SK-N-SH (cell line): ENCODE data around the gene SLC25A41. TPM values are rescaled to one million over a fixed set of nuclear protein-coding genes. Genes with fewer than 3 reads are reported as not detected.

Source experiments
- CTCF ChIA-PET: fragments of 300-600, 350-600 bp; formaldehyde crosslinking; extraction: SDS; loops from one replicate; lab custom pipeline; 2021; lab: Yijun Ruan, JAX
- POLR2A ChIA-PET: fragments of 350-600 bp; sonication (Branson Sonifier 250); formaldehyde crosslinking; extraction: SDS; loops from one replicate; lab custom pipeline; 2020; ENCODE audit warnings: antibody characterized with exemption, inconsistent platforms; lab: Yijun Ruan, JAX
- DNase-seq: peaks from one replicate; pipeline ENCODE4 v3.0.0; 2012
- H2AFZ ChIP-seq: fragments of 200-600 bp; sonication (generic); 2 replicates; pipeline ENCODE4 v1.8.1; 2016; ENCODE audit warnings: antibody characterized with exemption, mild to moderate bottlenecking, low read depth
- H3F3A ChIP-seq: fragments of 200-600 bp; sonication (generic); replicated peaks from 2 replicates; pipeline ENCODE3; 2016; ENCODE audit warnings: antibody characterized with exemption, mild to moderate bottlenecking; ENCODE audit not compliant: insufficient read depth
- H3K27ac ChIP-seq, 2 experiments: fragments of 200-500 bp in 1 of 2; fragments of 200-600 bp in 1 of 2; sonication (Bioruptor generic) in 1 of 2; sonication (generic), shearing (Covaris generic) in 1 of 2; 2 replicates each; pipeline versions ENCODE4 v1.5.1 to v1.6.1; 2014 to 2016; ENCODE audit warnings: low read depth in 2 of 2, inconsistent platforms in 1 of 2, low read length in 1 of 2, mild to moderate bottlenecking in 1 of 2, mixed read lengths in 1 of 2
- H3K27me3 ChIP-seq: fragments of 200-600 bp; sonication (generic), shearing (Covaris generic); 2 replicates; pipeline ENCODE4 v1.6.1; 2016; ENCODE audit warnings: mixed run types; ENCODE audit not compliant: insufficient read depth
- H3K36me3 ChIP-seq, 2 experiments: fragments of 200-500 bp in 1 of 2; fragments of 200-600 bp in 1 of 2; sonication (Bioruptor generic) in 1 of 2; sonication (generic) in 1 of 2; replicated peaks in 1 of 2; 2 replicates each; pipeline versions ENCODE3 to v1.5.1; 2014 to 2016; ENCODE audit warnings: low read length in 1 of 2, mild to moderate bottlenecking in 1 of 2; ENCODE audit not compliant: insufficient read depth in 2 of 2, control insufficient read depth in 1 of 2
- H3K4me1 ChIP-seq, 2 experiments: fragments of 200-500 bp in 1 of 2; fragments of 200-600 bp in 1 of 2; sonication (Bioruptor generic) in 1 of 2; sonication (generic), shearing (Covaris generic) in 1 of 2; 2 replicates each; pipeline versions ENCODE4 v1.5.1 to v1.6.1; 2014 to 2016; ENCODE audit warnings: low read depth in 1 of 2, low read length in 1 of 2, mixed run types in 1 of 2; ENCODE audit not compliant: insufficient read depth in 2 of 2, control insufficient read depth in 1 of 2
- H3K4me2 ChIP-seq: fragments of 200-600 bp; sonication (generic), shearing (Covaris generic); 2 replicates; pipeline ENCODE4 v1.6.1; 2017; ENCODE audit warnings: mixed run types
- H3K4me3 ChIP-seq, 2 experiments: fragments of 200-500 bp in 1 of 2; fragments of 200-600 bp in 1 of 2; sonication (Bioruptor generic) in 1 of 2; sonication (generic), shearing (Covaris generic) in 1 of 2; 2 replicates each; pipeline versions ENCODE4 v1.5.1 to v1.8.1; 2014 to 2016; ENCODE audit warnings: low read depth in 2 of 2, inconsistent platforms in 1 of 2, low read length in 1 of 2, mild to moderate bottlenecking in 1 of 2, mixed read lengths in 1 of 2, moderate library complexity in 1 of 2
- H3K79me2 ChIP-seq: fragments of 200-600 bp; sonication (generic); 2 replicates; pipeline ENCODE4 v1.8.1; 2017; ENCODE audit warnings: mild to moderate bottlenecking; ENCODE audit not compliant: insufficient read depth
- H3K9ac ChIP-seq: fragments of 200-600 bp; sonication (generic); 2 replicates; pipeline ENCODE4 v1.6.1; 2017; ENCODE audit warnings: mixed run types
- H3K9me2 ChIP-seq: fragments of 200-600 bp; sonication (generic); 2 replicates; pipeline ENCODE4 v1.6.1; 2017; ENCODE audit warnings: mixed run types
- H3K9me3 ChIP-seq: fragments of 200-600 bp; sonication (generic); 2 replicates; pipeline ENCODE4 v1.6.1; 2017; ENCODE audit warnings: mixed run types, mild to moderate bottlenecking, moderate library complexity
- H4K20me1 ChIP-seq: fragments of 200-600 bp; sonication (generic); 2 replicates; pipeline ENCODE4 v1.6.1; 2017; ENCODE audit warnings: mild to moderate bottlenecking, mixed run types; ENCODE audit not compliant: insufficient read depth
- CHD2 ChIP-seq: fragments of 150-350 bp; IDR thresholded peaks from 2 replicates; pipeline ENCODE4 v1.6.1; 2018; ENCODE audit warnings: low read length; ENCODE audit not compliant: partially characterized antibody
- FOSL2 ChIP-seq: IDR thresholded peaks from 2 replicates; pipeline ENCODE4 v1.4.0; 2012; ENCODE audit warnings: low read depth, mild to moderate bottlenecking, moderate library complexity, borderline replicate concordance
- FOXM1 ChIP-seq: IDR thresholded peaks from 2 replicates; pipeline ENCODE4 v1.4.0; 2012; ENCODE audit warnings: low read depth, mild to moderate bottlenecking
- RAD21 ChIP-seq: IDR thresholded peaks from 2 replicates; pipeline ENCODE4 v1.6.1; 2012; ENCODE audit warnings: mild to moderate bottlenecking, low read length
- RCOR1 ChIP-seq: fragments of 150-350 bp; IDR thresholded peaks from 2 replicates; pipeline ENCODE4 v1.6.1; 2017; ENCODE audit warnings: antibody characterized with exemption, low read length
- TAF1 ChIP-seq: IDR thresholded peaks from 2 replicates; pipeline ENCODE4 v1.6.1; 2012; ENCODE audit warnings: low read depth, mild to moderate bottlenecking, low read length, moderate library complexity, borderline replicate concordance
- TCF12 ChIP-seq: IDR thresholded peaks from 2 replicates; pipeline ENCODE4 v1.4.0; 2012
- WGBS: methylation state at CpG from one replicate; pipeline ENCODE4 v1.1.6; 2017; ENCODE audit warnings: low lambda C conversion rate; 5-methylcytosine and 5-hydroxymethylcytosine counted together
- polyA plus RNA-seq, 3 experiments: library from polyadenylated mRNA; depleted of rRNA; stranded (reverse); fragments of >200 nt; gene quantifications; 2 replicates each; pipeline ENCODE4 v1.2.3, GENCODE V29; 2012
- TF ChIP-seq, protein P1 (sequence below): IDR thresholded peaks from 2 replicates; pipeline ENCODE4 v1.4.0; 2012; ENCODE audit warnings: low read depth, borderline replicate concordance
- TF ChIP-seq, protein P2 (sequence below): IDR thresholded peaks from 2 replicates; pipeline ENCODE4 v1.4.0; 2012; ENCODE audit warnings: low read depth, borderline replicate concordance

The SLC25A41 gene
- polyA plus RNA-seq, 1 of the 3 experiments (the other 2 are of a cell fraction): 0.12 TPM

DNA sequence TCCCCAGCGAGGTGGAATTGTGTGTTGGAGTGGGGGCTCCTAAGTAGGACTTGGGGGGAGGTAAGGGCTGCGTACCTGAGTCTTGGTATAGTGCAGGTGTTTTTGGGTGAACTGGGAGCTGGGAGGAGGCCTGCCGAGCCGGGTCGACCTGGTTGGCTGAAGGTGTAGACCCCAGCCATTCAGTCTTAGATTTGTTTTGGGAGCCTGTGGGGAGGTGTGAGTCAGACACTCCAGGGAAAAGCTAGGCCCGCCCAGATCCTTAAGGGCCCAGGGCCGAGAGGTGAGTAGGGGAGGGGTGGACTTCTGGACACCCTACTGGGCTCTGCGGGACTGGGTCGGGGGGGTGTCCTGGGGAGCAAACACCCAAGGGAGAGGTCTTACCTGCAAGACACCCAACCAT lies 31.4 kb upstream of the SLC25A41 start:
- Histone ChIP-seq H3K4me3 (no peak overlapping the region), H3K4me1 (peaks cover 0 to 2% of the 10 kb centered on the region in 2 experiments; a peak in 1 of 4 replicates), H3K4me2 (no peak overlapping the region), H3K9me2 (no peaks in the 10 kb centered on the region), H3K9ac (no peak overlapping the region), H4K20me1 (no peaks in the 10 kb centered on the region), H3F3A (no peaks in the 10 kb centered on the region), H3K79me2 (no peaks in the 10 kb centered on the region)
- no peak for DNase-seq
- TF ChIP-seq TAF1 (no peak), RAD21 (no peak), TCF12 (no peak), CHD2 (no peak), RCOR1 (no peak), FOXM1 (no peak)
- TF ChIP-seq, protein P1, sequence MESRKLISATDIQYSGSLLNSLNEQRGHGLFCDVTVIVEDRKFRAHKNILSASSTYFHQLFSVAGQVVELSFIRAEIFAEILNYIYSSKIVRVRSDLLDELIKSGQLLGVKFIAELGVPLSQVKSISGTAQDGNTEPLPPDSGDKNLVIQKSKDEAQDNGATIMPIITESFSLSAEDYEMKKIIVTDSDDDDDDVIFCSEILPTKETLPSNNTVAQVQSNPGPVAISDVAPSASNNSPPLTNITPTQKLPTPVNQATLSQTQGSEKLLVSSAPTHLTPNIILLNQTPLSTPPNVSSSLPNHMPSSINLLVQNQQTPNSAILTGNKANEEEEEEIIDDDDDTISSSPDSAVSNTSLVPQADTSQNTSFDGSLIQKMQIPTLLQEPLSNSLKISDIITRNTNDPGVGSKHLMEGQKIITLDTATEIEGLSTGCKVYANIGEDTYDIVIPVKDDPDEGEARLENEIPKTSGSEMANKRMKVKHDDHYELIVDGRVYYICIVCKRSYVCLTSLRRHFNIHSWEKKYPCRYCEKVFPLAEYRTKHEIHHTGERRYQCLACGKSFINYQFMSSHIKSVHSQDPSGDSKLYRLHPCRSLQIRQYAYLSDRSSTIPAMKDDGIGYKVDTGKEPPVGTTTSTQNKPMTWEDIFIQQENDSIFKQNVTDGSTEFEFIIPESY: no peak
- TF ChIP-seq, all 33 proteins: peak for 0
- H3K9me3 ChIP-seq: no peaks in the 10 kb centered on the region
- WGBS: 28% methylated on average over 9 of the region's 9 CpGs
- H2AFZ ChIP-seq: no peak overlapping the region
- H3K27me3 ChIP-seq: peaks cover 46% of the 10 kb centered on the region
- H3K27ac ChIP-seq: no peak overlapping the region
- POLR2A ChIA-PET: no interaction called here
- CTCF ChIA-PET: interaction anchor here (1.1 to 1.2 kb wide), 2 partner anchors 52 to 239 kb away, joined by 3 to 4 read pairs; no protein-coding TSS in a partner anchor
- H3K36me3 ChIP-seq: no peaks in the 10 kb centered on the region

DNA sequence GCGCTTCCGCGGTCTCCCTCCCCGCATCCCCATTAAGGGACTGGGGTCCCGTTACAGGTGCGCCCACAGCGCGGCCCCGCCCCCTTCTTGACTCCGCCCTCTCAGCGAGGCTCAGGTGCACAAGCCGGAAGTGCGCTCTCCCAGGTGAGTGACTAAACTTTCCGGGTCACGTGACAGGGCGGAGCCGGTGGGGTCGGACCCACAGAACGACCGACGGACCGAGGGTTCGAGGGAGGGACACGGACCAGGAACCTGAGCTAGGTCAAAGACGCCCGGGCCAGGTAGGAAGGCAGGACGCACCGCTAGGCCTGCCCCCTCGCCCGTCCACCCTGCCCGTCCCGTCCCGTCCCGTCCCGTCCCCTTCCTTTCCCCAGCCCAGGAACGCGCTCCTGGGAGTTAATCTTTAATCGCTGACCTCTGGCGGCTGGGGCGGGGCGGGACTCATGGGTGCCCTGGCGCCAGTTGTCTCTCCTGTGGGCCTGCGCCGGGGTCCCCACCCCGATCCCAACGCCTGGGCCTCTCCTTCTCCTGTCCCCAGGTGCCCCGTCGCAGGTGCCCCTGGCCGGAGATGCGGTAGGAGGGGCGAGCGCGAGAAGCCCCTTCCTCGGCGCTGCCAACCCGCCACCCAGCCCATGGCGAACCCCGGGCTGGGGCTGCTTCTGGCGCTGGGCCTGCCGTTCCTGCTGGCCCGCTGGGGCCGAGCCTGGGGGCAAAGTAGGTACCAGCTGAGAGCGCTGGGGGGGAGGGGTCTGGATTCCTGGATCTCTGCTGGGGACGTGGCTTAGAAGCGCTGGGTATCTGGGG lies 30.7 kb upstream of the SLC25A41 start, which contains the start of gene CRB3:
Gene CRB3, plus strand, starts transcription at position 202 of the 804 bp plus-strand sequence. Its CDS starts 431 bp downstream, at position 633.
- WGBS: 2% methylated on average over 16 of the region's 65 CpGs

More for the DNA sequence above, 30.7 kb upstream of the SLC25A41 start, which contains the start of gene CRB3:
- TF ChIP-seq FOSL2: no peak
- TF ChIP-seq, protein P2, sequence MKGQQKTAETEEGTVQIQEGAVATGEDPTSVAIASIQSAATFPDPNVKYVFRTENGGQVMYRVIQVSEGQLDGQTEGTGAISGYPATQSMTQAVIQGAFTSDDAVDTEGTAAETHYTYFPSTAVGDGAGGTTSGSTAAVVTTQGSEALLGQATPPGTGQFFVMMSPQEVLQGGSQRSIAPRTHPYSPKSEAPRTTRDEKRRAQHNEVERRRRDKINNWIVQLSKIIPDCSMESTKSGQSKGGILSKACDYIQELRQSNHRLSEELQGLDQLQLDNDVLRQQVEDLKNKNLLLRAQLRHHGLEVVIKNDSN: peak; percentile 43; the same call in 1 of the 2 replicates
- ChIA-PET CTCF (interaction anchor here (1.1 to 1.2 kb wide), 2 partner anchors 52 to 239 kb away, joined by 3 to 4 read pairs; no protein-coding TSS in a partner anchor), POLR2A (no interaction called here)
- H3K9ac ChIP-seq: no peak within 1 kb of the TSS
- no peaks in the 10 kb centered on the region for H3K79me2 ChIP-seq
- no peak within 1 kb of the TSS for H2AFZ ChIP-seq
- peaks cover 0 to 2% of the 10 kb centered on the region in 2 experiments; a peak in 1 of 4 replicates for H3K4me1 ChIP-seq
- H3K36me3 ChIP-seq: no peaks in the 10 kb centered on the region
- H3K27ac ChIP-seq: no peak within 1 kb of the TSS
- DNase-seq: no peak
- H3F3A ChIP-seq: no peaks in the 10 kb centered on the region
- H3K4me3 ChIP-seq: no peak within 1 kb of the TSS; a peak in 1 of 4 replicates
- H3K4me2 ChIP-seq: no peak within 1 kb of the TSS
- no peaks in the 10 kb centered on the region for H3K9me2 ChIP-seq
- no peaks in the 10 kb centered on the region for H3K9me3 ChIP-seq
- H3K27me3 ChIP-seq: peaks cover 46% of the 10 kb centered on the region
- H4K20me1 ChIP-seq: no peaks in the 10 kb centered on the region
